ENCODE data around the gene COG1. TPM values are rescaled to one million over a fixed set of nuclear protein-coding genes. Genes with fewer than 3 reads are reported as not detected.

The COG1 gene
- total and polyA plus RNA-seq, 2 of the 8 experiments (the other 6 are each of a cell fraction or from before 2014, with no cell fraction given): 11.0 to 19.5 TPM

DNA sequence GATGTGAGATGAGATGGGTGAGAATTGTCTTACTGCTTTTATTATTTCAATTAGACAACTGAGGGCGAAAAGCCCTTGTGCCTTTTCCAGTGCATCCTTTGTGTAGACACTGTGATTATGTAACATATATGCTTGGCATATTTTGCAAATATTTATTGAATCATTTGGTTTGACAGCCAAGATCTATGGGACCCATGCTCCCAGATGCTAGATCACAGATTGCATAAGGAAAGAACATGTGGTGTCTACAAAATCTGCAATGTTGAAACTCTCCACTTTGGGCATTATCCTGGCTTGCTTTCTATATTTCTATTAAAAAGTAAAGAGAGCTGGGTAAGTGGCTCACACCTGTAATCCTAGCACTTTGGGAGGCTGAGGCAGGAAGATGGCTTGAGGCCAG is 4.8 kb upstream of the COG1 start:
- WGBS, 2 experiments (ENCODE audit: extremely low coverage in 1 of 2, insufficient coverage in 1 of 2, insufficient read length in 1 of 2, insufficient replicate concordance in 2 of 2, low coverage in 1 of 2, low lambda C conversion rate in 2 of 2, missing lambda C conversion rate in 1 of 2): 88% methylated on average over 1 of the region's 1 CpG; no CpG with 5 or more reads in 1 of the 2 experiments
- H3K18ac ChIP-seq (ENCODE audit: extremely low read depth, low read length): no peak overlapping the region
- H4K91ac ChIP-seq (replicated peaks; ENCODE audit: insufficient read length, low read length): no peak overlapping the region
- CTCF ChIA-PET (ENCODE audit: partially characterized antibody): interaction anchor here (2.6 to 8.6 kb wide), 7 partner anchors 10 to 631 kb away, joined by 14 to 139 read pairs (median 32); partner anchors contain the start of gene SSTR2
- DNase-seq (ENCODE audit: low read depth in 1 of 2, low spot score in 2 of 2) (no peak), FAIRE-seq (no peak)
- H3K36me3 ChIP-seq (ENCODE audit: control insufficient read depth in 2 of 4, insufficient read depth in 4 of 4, low read length in 3 of 4): peaks cover 0 to 3% (median 0%) of the 10 kb centered on the region in 4 experiments; a peak in 2 of 8 replicates
- no peak overlapping the region for H2BK120ac ChIP-seq (replicated peaks; ENCODE audit: low read depth, low read length)
- H3K14ac ChIP-seq (ENCODE audit: insufficient read length): no peak overlapping the region
- peaks cover 0 to 2% of the 10 kb centered on the region in 2 experiments; a peak in 1 of 4 replicates for H3K79me2 ChIP-seq (ENCODE audit: control insufficient read depth in 1 of 2, insufficient read depth in 2 of 2, low read length in 2 of 2)
- no peak overlapping the region for H2BK5ac ChIP-seq (ENCODE audit: low read depth, low read length)
- no peak overlapping the region for H2BK12ac ChIP-seq (ENCODE audit: low read depth, low read length)
- no peak overlapping the region for H2BK15ac ChIP-seq (ENCODE audit: low read length)
- H2AK5ac ChIP-seq (ENCODE audit: low read depth, low read length): no peak overlapping the region
- H3K23me2 ChIP-seq (ENCODE audit: low read depth, low read length): no peaks in the 10 kb centered on the region; the same call in 1 of the 2 replicates
- no peak overlapping the region for H2BK20ac ChIP-seq (ENCODE audit: low read length)
- no peak overlapping the region for H3K4me2 ChIP-seq (ENCODE audit: insufficient read depth in 1 of 2, low read depth in 2 of 2, low read length in 2 of 2)
- H3K4ac ChIP-seq (replicated peaks; ENCODE audit: insufficient read length, low read depth, low read length): no peak overlapping the region
- H4K20me1 ChIP-seq (replicated peaks in 1 of 2; ENCODE audit: control insufficient read depth in 1 of 2, insufficient read depth in 2 of 2, low read length in 2 of 2): no peaks in the 10 kb centered on the region
- H3K56ac ChIP-seq (replicated peaks; ENCODE audit: insufficient read length, low read depth, low read length): no peak overlapping the region
- H3K23ac ChIP-seq (ENCODE audit: insufficient read length): no peak overlapping the region
- POLR2A ChIA-PET (ENCODE audit: partially characterized antibody): interaction anchor here (1.3 kb wide), 1 partner anchor 10 kb away, joined by 3 read pairs; no protein-coding TSS in a partner anchor
- no peak overlapping the region for H3K9ac ChIP-seq (replicated peaks in 1 of 4; ENCODE audit: extremely low read depth in 1 of 4, low read depth in 3 of 4, low read length in 3 of 4)
- no peak overlapping the region for H3K27ac ChIP-seq (ENCODE audit: low read depth, low read length)
- no peak overlapping the region for H4K5ac ChIP-seq (ENCODE audit: insufficient read length, low read depth, low read length)
- no peaks in the 10 kb centered on the region for H3K79me1 ChIP-seq (ENCODE audit: low read depth, low read length)
- peaks cover 0 to 3% (median 0%) of the 10 kb centered on the region in 4 experiments; a peak in 1 of 7 replicates for H3K4me1 ChIP-seq (replicated peaks in 1 of 4; ENCODE audit: control insufficient read depth in 3 of 4, insufficient read depth in 4 of 4, low read length in 3 of 4)
- no peaks in the 10 kb centered on the region for H3K9me3 ChIP-seq (ENCODE audit: insufficient read depth in 2 of 2, low read depth in 1 of 2, low read length in 1 of 2)
- no peak overlapping the region for H2AFZ ChIP-seq (ENCODE audit: low read length)
- H3K27me3 ChIP-seq (replicated peaks in 1 of 4; ENCODE audit: control insufficient read depth in 3 of 4, extremely low read depth in 1 of 4, insufficient read depth in 3 of 4, low read length in 3 of 4): no peaks in the 10 kb centered on the region
- H4K8ac ChIP-seq (ENCODE audit: extremely low read depth, insufficient read depth, low read length): no peak overlapping the region
- H3K4me3 ChIP-seq (ENCODE audit: extremely low read depth in 1 of 4, insufficient read depth in 2 of 4, low read depth in 3 of 4, low read length in 4 of 4): no peak overlapping the region
- no peak for TF ChIP-seq CBX5 (IDR thresholded peaks at IDR 0.05; ENCODE audit: low read depth, low read length)
- no peak for TF ChIP-seq TAF1 (IDR thresholded peaks at IDR 0.05; ENCODE audit: low read depth, low read length)
- TF ChIP-seq TEAD4 (IDR thresholded peaks at IDR 0.05; ENCODE audit: low read depth, low read length): no peak
- no peak for TF ChIP-seq GABPA (IDR thresholded peaks at IDR 0.05; ENCODE audit: borderline replicate concordance, insufficient read depth, low read length)
- TF ChIP-seq TBP (IDR thresholded peaks at IDR 0.05; ENCODE audit: low read depth, low read length): no peak
- no peak for TF ChIP-seq CBX8 (IDR thresholded peaks at IDR 0.05; ENCODE audit: borderline replicate concordance, low read depth, low read length)
- TF ChIP-seq POLR2A (IDR thresholded peaks at IDR 0.05; ENCODE audit: control extremely low read depth in 1 of 2, low read depth in 2 of 2, low read length in 2 of 2): no peak
- no peak for TF ChIP-seq JUND (IDR thresholded peaks at IDR 0.05; ENCODE audit: low read length)
- TF ChIP-seq EGR1 (IDR thresholded peaks at IDR 0.05; ENCODE audit: borderline replicate concordance, low read depth, low read length): no peak
- TF ChIP-seq EZH2 (IDR thresholded peaks at IDR 0.05; ENCODE audit: low read depth, low read length, severe bottlenecking): no peak
- TF ChIP-seq NANOG (IDR thresholded peaks at IDR 0.05; ENCODE audit: insufficient read depth, low read depth, low read length, poor library complexity, severe bottlenecking): no peak
- no peak for TF ChIP-seq KDM1A (IDR thresholded peaks at IDR 0.05; ENCODE audit: borderline replicate concordance, low read length)
- TF ChIP-seq RNF2 (IDR thresholded peaks at IDR 0.05; ENCODE audit: borderline replicate concordance, low read depth, low read length, missing control alignments, poor library complexity, severe bottlenecking): no peak
- TF ChIP-seq YY1 (IDR thresholded peaks at IDR 0.05; ENCODE audit: low read depth, low read length): no peak
- no peak for TF ChIP-seq POLR2AphosphoS5 (IDR thresholded peaks at IDR 0.05; ENCODE audit: low read depth, low read length)
